Neuronal stem cell (in vitro differentiated cells): ENCODE data around the gene MRPS31.
A peak's percentile ranks its signal among the peaks of the same experiment; 100 is the strongest.

Source experiments
- DNase-seq: peaks from one replicate; pipeline ENCODE4 v3.0.0-alpha.2; 2013; ENCODE audit warnings: low spot score
- H2AFZ ChIP-seq: one replicate; pipeline ENCODE4 v1.6.1; 2013; ENCODE audit warnings: mild to moderate bottlenecking, low read length, inconsistent platforms
- H2AK5ac ChIP-seq: 2 replicates; pipeline ENCODE4 v1.6.1; 2013; ENCODE audit warnings: low read depth, mild to moderate bottlenecking, inconsistent platforms, low read length, moderate library complexity, mixed read lengths
- H2BK120ac ChIP-seq: 2 replicates; pipeline ENCODE4 v1.6.1; 2013; ENCODE audit warnings: low read depth, mild to moderate bottlenecking, inconsistent platforms, low read length, moderate library complexity, mixed read lengths
- H2BK12ac ChIP-seq: one replicate; pipeline ENCODE4 v1.6.1; 2013; ENCODE audit warnings: low read length, inconsistent platforms
- H2BK15ac ChIP-seq: 2 replicates; pipeline ENCODE4 v1.6.1; 2013; ENCODE audit warnings: mild to moderate bottlenecking, low read length, inconsistent platforms, mixed read lengths
- H2BK5ac ChIP-seq: one replicate; pipeline ENCODE4 v1.6.1; 2013; ENCODE audit warnings: inconsistent platforms, mild to moderate bottlenecking, low read length, moderate library complexity
- H3K14ac ChIP-seq: one replicate; pipeline ENCODE4 v1.6.1; 2013; ENCODE audit warnings: low read length, inconsistent platforms
- H3K18ac ChIP-seq: 2 replicates; pipeline ENCODE4 v1.6.1; 2013; ENCODE audit warnings: low read length, inconsistent platforms
- H3K23ac ChIP-seq: 2 replicates; pipeline ENCODE4 v1.6.1; 2013; ENCODE audit warnings: low read depth, mild to moderate bottlenecking, mixed read lengths, low read length, inconsistent platforms; ENCODE audit not compliant: poor library complexity
- H3K27ac ChIP-seq: replicated peaks from 3 replicates; pipeline ENCODE4 v1.5.1; 2013; ENCODE audit warnings: low read length, inconsistent platforms
- H3K27me3 ChIP-seq, 3 experiments: 2 replicates each; pipeline ENCODE4 v1.6.1; 2013; ENCODE audit warnings: low read length in 3 of 3, mild to moderate bottlenecking in 2 of 3, inconsistent platforms in 1 of 3, low read depth in 1 of 3, mixed read lengths in 1 of 3, moderate library complexity in 1 of 3; ENCODE audit not compliant: control insufficient read depth in 3 of 3, insufficient read depth in 3 of 3
- H3K36me3 ChIP-seq, 2 donors: replicated peaks in 1 of 2; 2 replicates each; pipeline ENCODE4 v1.6.1; 2013; ENCODE audit warnings: low read length in 2 of 2; ENCODE audit not compliant: control insufficient read depth in 2 of 2, insufficient read depth in 2 of 2
- H3K4ac ChIP-seq: 2 replicates; pipeline ENCODE4 v1.6.1; 2013; ENCODE audit warnings: inconsistent platforms, mild to moderate bottlenecking, low read length, moderate library complexity
- H3K4me1 ChIP-seq, 2 donors: 1 replicate in 1 of 2; 2 replicates in 1 of 2; pipeline ENCODE4 v1.6.1; 2013; ENCODE audit warnings: low read length in 2 of 2, low read depth in 1 of 2; ENCODE audit not compliant: control insufficient read depth in 2 of 2, insufficient read depth in 1 of 2
- H3K4me2 ChIP-seq: one replicate; pipeline ENCODE4 v1.6.1; 2013; ENCODE audit warnings: mild to moderate bottlenecking, low read length, inconsistent platforms; ENCODE audit not compliant: insufficient read depth, poor library complexity, severe bottlenecking
- H3K4me3 ChIP-seq, 2 donors: 2 replicates each; pipeline ENCODE4 v1.5.1; 2013; ENCODE audit warnings: low read length in 2 of 2, mild to moderate bottlenecking in 2 of 2, inconsistent platforms in 1 of 2, moderate library complexity in 1 of 2
- H3K79me1 ChIP-seq: one replicate; pipeline ENCODE4 v1.6.1; 2013; ENCODE audit warnings: low read depth, mild to moderate bottlenecking, inconsistent platforms, low read length, moderate library complexity
- H3K9ac ChIP-seq: one replicate; pipeline ENCODE4 v1.6.1; 2013; ENCODE audit warnings: mild to moderate bottlenecking, low read depth, low read length, inconsistent platforms; ENCODE audit not compliant: poor library complexity
- H3K9me3 ChIP-seq, 2 donors: replicated peaks in 1 of 2; 2 replicates each; pipeline versions ENCODE3 to v1.6.1; 2013; ENCODE audit warnings: low read length in 2 of 2, mild to moderate bottlenecking in 2 of 2, inconsistent platforms in 1 of 2, low read depth in 1 of 2, mixed read lengths in 1 of 2, moderate library complexity in 1 of 2; ENCODE audit not compliant: control insufficient read depth in 2 of 2, insufficient read depth in 1 of 2
- H4K8ac ChIP-seq: one replicate; pipeline ENCODE4 v1.6.1; 2013; ENCODE audit warnings: low read depth, mild to moderate bottlenecking, inconsistent platforms, low read length, moderate library complexity
- H4K91ac ChIP-seq: one replicate; pipeline ENCODE4 v1.6.1; 2013; ENCODE audit warnings: low read length, low read depth, mild to moderate bottlenecking, inconsistent platforms; ENCODE audit not compliant: poor library complexity
- WGBS, 2 donors: extraction: QIAGEN DNeasy Blood & Tissue Kit; methylation state at CpG; one replicate each; pipeline ENCODE4 v1.1.7; 2013; ENCODE audit warnings: missing lambda C conversion rate in 2 of 2, mixed read lengths in 1 of 2; ENCODE audit not compliant: insufficient read length in 2 of 2, insufficient replicate concordance in 1 of 2; ENCODE audit errors: extremely low coverage in 2 of 2; 5-methylcytosine and 5-hydroxymethylcytosine counted together

MRPS31 gene

DNA sequence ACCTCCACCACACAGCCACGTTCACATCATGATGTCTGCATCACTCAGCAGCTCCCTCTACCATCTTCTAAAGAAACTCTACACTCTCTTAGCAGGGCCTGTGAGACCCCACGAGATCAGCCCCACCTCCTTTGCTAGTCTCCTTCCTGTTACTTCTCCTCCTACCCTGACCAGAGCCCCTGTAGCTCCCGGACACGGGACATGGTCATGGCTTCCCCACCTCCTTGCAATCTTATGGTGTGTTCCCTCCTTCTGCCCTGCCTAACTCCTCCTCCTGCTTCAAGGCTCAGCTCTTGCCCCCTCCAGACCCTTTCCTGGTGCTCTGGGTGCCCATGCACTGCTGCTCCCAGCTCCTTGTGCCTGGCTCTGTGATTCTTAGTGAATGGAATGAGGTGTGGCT, 8.1 kb upstream of the MRPS31 start:
- H3K79me1 ChIP-seq = no peaks in the 10 kb centered on the region
- no CpG with 5 or more reads among the region's 4 CpGs for WGBS, 2 donors

DNA sequence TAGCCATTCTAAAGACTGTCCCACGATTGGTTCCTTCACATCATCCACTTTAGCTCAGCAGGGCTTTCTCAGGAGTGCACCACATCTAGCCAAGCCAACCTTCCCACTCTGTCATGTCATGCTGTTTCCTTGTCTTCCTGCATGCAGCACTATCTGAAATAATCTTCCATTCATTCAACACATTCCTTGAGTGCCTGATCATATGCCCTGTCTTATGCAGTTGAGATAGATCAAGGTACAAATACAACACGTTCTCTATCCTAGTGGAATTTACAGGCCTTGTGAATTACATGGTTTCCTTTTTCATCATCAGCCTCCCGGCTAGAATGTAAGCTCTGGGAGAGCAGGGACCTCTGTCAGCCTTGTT, 6.8 kb upstream of the MRPS31 start:
- Histone ChIP-seq H3K14ac (no peak overlapping the region), H3K9ac (no peak overlapping the region), H2AFZ (peak overlapping the region; percentile 77), H3K4ac (no peak overlapping the region), H2AK5ac (no peak overlapping the region), H4K8ac (no peak overlapping the region), H3K18ac (no peak overlapping the region), H2BK12ac (no peak overlapping the region), H3K4me3 (no peak overlapping the region), H3K27ac (no peak overlapping the region), H4K91ac (no peak overlapping the region), H3K27me3 (no peaks in the 10 kb centered on the region), H3K4me2 (no peak overlapping the region), H3K36me3 (no peaks in the 10 kb centered on the region), H3K9me3 (no peaks in the 10 kb centered on the region), H2BK15ac (no peak overlapping the region), H2BK120ac (no peak overlapping the region), H3K4me1 (peaks cover 2 to 3% of the 10 kb centered on the region in 2 donors), H2BK5ac (no peak overlapping the region), H3K23ac (no peak overlapping the region), H3K79me1 (no peaks in the 10 kb centered on the region)
- no CpG with 5 or more reads among the region's 3 CpGs for WGBS, 2 donors
- no peak for DNase-seq

More for the DNA sequence above, 8.1 kb upstream of the MRPS31 start:
- Histone ChIP-seq H2BK15ac (no peak overlapping the region), H4K8ac (no peak overlapping the region), H3K27me3 (no peaks in the 10 kb centered on the region), H2BK5ac (no peak overlapping the region), H2BK12ac (no peak overlapping the region), H3K4ac (no peak overlapping the region), H3K14ac (no peak overlapping the region), H3K4me1 (peaks cover 2 to 3% of the 10 kb centered on the region in 2 donors), H3K23ac (no peak overlapping the region), H3K9me3 (no peaks in the 10 kb centered on the region), H3K27ac (no peak overlapping the region), H3K9ac (no peak overlapping the region), H3K18ac (no peak overlapping the region), H2AK5ac (no peak overlapping the region), H4K91ac (no peak overlapping the region), H2BK120ac (no peak overlapping the region), H3K36me3 (no peaks in the 10 kb centered on the region), H2AFZ (peak overlapping the region; percentile 67), H3K4me3 (no peak overlapping the region), H3K4me2 (no peak overlapping the region)
- no peak for DNase-seq

DNA sequence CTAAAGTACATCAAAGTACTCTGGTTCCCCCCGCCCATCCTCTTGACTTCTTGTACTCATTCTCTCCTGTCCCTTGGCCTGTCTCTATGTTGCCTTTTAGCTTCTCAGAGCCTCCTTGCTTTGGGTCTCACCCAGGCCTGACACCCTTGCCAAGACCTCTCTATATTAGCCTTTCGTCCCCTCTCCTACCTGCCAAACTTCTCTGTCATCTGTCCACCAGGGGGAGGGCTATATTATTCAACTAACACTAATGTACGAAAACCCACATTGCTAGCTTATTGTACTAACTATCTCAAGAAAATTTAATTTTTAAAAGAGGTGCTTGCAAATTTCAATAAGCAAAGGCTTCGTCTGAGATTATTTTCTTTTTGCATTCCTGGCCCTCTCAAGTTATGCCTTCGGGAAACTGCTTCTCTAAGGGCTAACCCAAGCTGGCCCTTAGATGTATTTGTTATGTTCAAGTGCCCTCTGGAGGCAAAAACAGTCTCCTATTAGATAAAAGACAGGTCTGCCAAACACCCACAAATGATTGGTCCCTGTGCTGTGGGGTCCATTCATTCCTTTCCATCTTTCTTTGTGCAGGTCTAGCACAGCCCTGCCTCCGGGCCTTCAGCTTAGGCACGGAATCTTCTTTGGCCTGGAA, 6.3 kb upstream of the MRPS31 start:
- Histone ChIP-seq H3K4me2 (no peak overlapping the region), H2BK12ac (no peak overlapping the region), H3K9ac (no peak overlapping the region), H3K36me3 (no peaks in the 10 kb centered on the region), H3K9me3 (no peaks in the 10 kb centered on the region), H3K18ac (no peak overlapping the region), H3K79me1 (no peaks in the 10 kb centered on the region), H3K27me3 (no peaks in the 10 kb centered on the region), H3K14ac (no peak overlapping the region), H3K23ac (no peak overlapping the region), H3K4ac (no peak overlapping the region), H2AFZ (peak overlapping the region; percentile 77), H2BK5ac (no peak overlapping the region), H3K4me1 (peaks cover 2 to 3% of the 10 kb centered on the region in 2 donors), H2AK5ac (no peak overlapping the region), H2BK120ac (no peak overlapping the region), H4K91ac (no peak overlapping the region), H3K4me3 (peak overlapping the region in 1 of 2 donors; percentile 21), H3K27ac (no peak overlapping the region), H2BK15ac (no peak overlapping the region), H4K8ac (no peak overlapping the region)
- WGBS, 2 donors = no CpG with 5 or more reads among the region's 7 CpGs
- DNase-seq = peak; percentile 40

DNA sequence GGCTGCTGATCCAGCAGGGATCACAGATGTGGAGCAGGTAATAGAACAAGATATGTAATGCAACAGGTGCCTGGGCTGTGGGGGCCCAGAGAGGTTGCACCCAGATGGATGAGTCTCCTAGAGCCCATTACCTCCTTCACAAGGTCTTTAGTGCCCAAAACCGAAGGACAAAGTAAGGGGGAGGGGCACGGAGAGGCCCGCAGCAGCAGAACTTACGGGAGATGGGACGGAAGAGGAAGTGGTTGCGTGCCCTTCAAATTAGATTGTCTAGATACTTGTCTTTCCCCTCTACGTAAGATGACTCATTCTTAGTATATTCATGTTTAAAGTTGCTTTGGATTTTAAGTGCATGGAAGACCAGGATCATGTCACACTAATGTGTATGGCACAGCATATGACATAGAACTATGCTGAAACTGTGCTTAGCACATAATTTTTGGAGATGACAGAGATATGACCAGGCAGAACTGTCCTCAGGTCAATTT, 5.7 kb upstream of the MRPS31 start:
- no peak overlapping the region for H2AK5ac ChIP-seq
- H4K91ac ChIP-seq = no peak overlapping the region
- H2BK120ac ChIP-seq = no peak overlapping the region
- H3K18ac ChIP-seq = no peak overlapping the region
- peaks cover 2 to 3% of the 10 kb centered on the region in 2 donors for H3K4me1 ChIP-seq
- H3K36me3 ChIP-seq = no peaks in the 10 kb centered on the region
- no peak overlapping the region for H2BK12ac ChIP-seq
- H2AFZ ChIP-seq = peak overlapping the region; percentile 77
- no peaks in the 10 kb centered on the region for H3K27me3 ChIP-seq
- no peak overlapping the region for H3K9ac ChIP-seq
- no peak overlapping the region for H3K14ac ChIP-seq
- no peak overlapping the region for H3K4me3 ChIP-seq
- no peak for DNase-seq
- no peak overlapping the region for H3K23ac ChIP-seq
- no peaks in the 10 kb centered on the region for H3K9me3 ChIP-seq
- H3K79me1 ChIP-seq = no peaks in the 10 kb centered on the region
- no peak overlapping the region for H3K4me2 ChIP-seq
- no peak overlapping the region for H4K8ac ChIP-seq
- H3K27ac ChIP-seq = no peak overlapping the region
- no peak overlapping the region for H3K4ac ChIP-seq
- H2BK15ac ChIP-seq = no peak overlapping the region
- WGBS, 2 donors = no CpG with 5 or more reads among the region's 7 CpGs
- no peak overlapping the region for H2BK5ac ChIP-seq
